Raji (cell line): ENCODE results near the gene SEH1L.

Source experiments
- POLR2A ChIP-seq: IDR thresholded peaks from 2 replicates; pipeline ENCODE4 v1.6.1; 2011; ENCODE audit warnings: low read depth, low read length, control low read depth; ENCODE audit not compliant: insufficient read depth

The SEH1L gene

GRCh38 chr18:12947285-12948049 lies at the start of gene SEH1L:
Gene SEH1L (plus strand): TSS chr18:12948011. CDS start chr18:12948122, 111 bp downstream.
- peak; percentile 71 for TF ChIP-seq POLR2A

GRCh38 chr18:12904012-12904516 lies 43.7 kb upstream of the SEH1L start:
- no peak for TF ChIP-seq POLR2A

- TF ChIP-seq POLR2A = no peak
Observed at GRCh38 chr18:12906119-12906518, 41.7 kb upstream of the SEH1L start.

- TF ChIP-seq POLR2A = no peak
Observed at GRCh38 chr18:12906773-12907172, 41.0 kb upstream of the SEH1L start.

GRCh38 chr18:12907258-12907925 lies 40.4 kb upstream of the SEH1L start:
- TF ChIP-seq POLR2A = no peak

- no peak for TF ChIP-seq POLR2A
Observed at GRCh38 chr18:12908706-12909105, 39.1 kb upstream of the SEH1L start.

- TF ChIP-seq POLR2A = no peak
Observed at GRCh38 chr18:12911025-12911928, 36.5 kb upstream of the SEH1L start.

- no peak for TF ChIP-seq POLR2A
Observed at GRCh38 chr18:12911929-12912703, 35.7 kb upstream of the SEH1L start.

- TF ChIP-seq POLR2A = no peak
Observed at GRCh38 chr18:12921178-12921577, 26.6 kb upstream of the SEH1L start.

GRCh38 chr18:12922266-12922665 lies 25.5 kb upstream of the SEH1L start:
- no peak for TF ChIP-seq POLR2A

- no peak for TF ChIP-seq POLR2A
Observed at GRCh38 chr18:12924616-12925015, 23.2 kb upstream of the SEH1L start.

GRCh38 chr18:12928206-12928605 lies 19.6 kb upstream of the SEH1L start:
- no peak for TF ChIP-seq POLR2A

- TF ChIP-seq POLR2A = no peak
Observed at GRCh38 chr18:12928641-12929040, 19.2 kb upstream of the SEH1L start.

- TF ChIP-seq POLR2A = no peak
Observed at GRCh38 chr18:12929477-12930083, 18.2 kb upstream of the SEH1L start.
